ENCODE results near the gene ARPC2. TPM values are rescaled to one million over a fixed set of nuclear protein-coding genes. Genes with fewer than 3 reads are reported as not detected.

The ARPC2 gene
- total RNA-seq, 2 donors from 2014 or later: 182 to 207 TPM

DNA sequence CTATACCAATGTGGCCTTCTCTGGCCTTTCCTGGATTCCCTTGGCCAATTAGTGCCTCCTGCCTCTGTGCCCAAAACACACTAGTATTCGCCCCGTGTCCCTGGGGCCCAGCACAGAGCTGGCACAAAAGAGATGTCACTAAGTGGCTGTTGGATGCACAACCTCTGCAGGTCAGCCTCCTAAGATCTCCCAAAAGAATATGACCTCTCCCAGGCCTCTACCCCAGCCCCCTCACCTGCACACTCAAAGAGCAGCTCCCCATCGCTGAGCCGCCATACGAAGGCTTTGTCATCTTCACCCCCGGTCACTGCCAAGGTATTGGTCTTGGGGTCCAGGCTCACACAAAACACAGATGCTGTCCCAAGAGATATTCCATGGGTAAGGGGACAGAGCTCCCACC, 50.3 kb downstream of the ARPC2 start:
- peaks cover 18 to 28% of the 10 kb centered on the region in 2 donors for H3K36me3 ChIP-seq
- H3K4me3 ChIP-seq: no peak overlapping the region
- 98% methylated on average over 6 of the region's 6 CpGs for WGBS
- peaks cover 8% of the 10 kb centered on the region for H3K4me1 ChIP-seq (replicated peaks)
- no peaks in the 10 kb centered on the region for H3K27me3 ChIP-seq (replicated peaks; ENCODE audit: insufficient read depth)
- no peak for DNase-seq (ENCODE audit: low spot score)
- no peak overlapping the region for H3K27ac ChIP-seq
- no peaks in the 10 kb centered on the region for H3K9me3 ChIP-seq
- intact Hi-C loops (cut with DNase I): no loop called here
- TF ChIP-seq POLR2AphosphoS5 (IDR thresholded peaks at IDR 0.05) (no peak), CTCF (IDR thresholded peaks at IDR 0.05) (no peak), POLR2A (IDR thresholded peaks at IDR 0.05) (no peak)

GRCh38 chr2:218269900-218270720, 53.1 kb downstream of the ARPC2 start, which contains the start of the genes AAMP and PNKD:
Gene AAMP (minus strand): TSS chr2:218270137. CDS start chr2:218270086, 51 bp downstream.
Gene PNKD (plus strand): TSS chr2:218270519. CDS start chr2:218270536, 17 bp downstream.
- Histone ChIP-seq H3K4me3 (peak within 1 kb of the TSS; percentile 69 to 91), H3K9me3 (no peaks in the 10 kb centered on the region), H3K36me3 (peaks cover 21 to 22% of the 10 kb centered on the region in 2 donors), H3K4me1 (replicated peaks) (peaks cover 12% of the 10 kb centered on the region), H3K27me3 (replicated peaks; ENCODE audit: insufficient read depth) (no peaks in the 10 kb centered on the region), H3K27ac (peak within 1 kb of the TSS; percentile 78 to 86)
- DNase-seq (ENCODE audit: low spot score): peak; percentile 100
- peak; percentile 24 to 59 (median 39) for TF ChIP-seq CTCF (IDR thresholded peaks at IDR 0.05)
- peak; percentile 94 for TF ChIP-seq POLR2A (IDR thresholded peaks at IDR 0.05)
- TF ChIP-seq POLR2AphosphoS5 (IDR thresholded peaks at IDR 0.05): peak; percentile 97
- intact Hi-C loops (cut with DNase I): loop anchor here (5.0 kb wide), 3 partner anchors 53 to 127 kb away; partner anchors contain the start of genes ARPC2 and CTDSP1
- under 1% methylated on average over 55 of the region's 64 CpGs for WGBS

GRCh38 chr2:218270721-218271486, 53.9 kb downstream of the ARPC2 start:
- 3% methylated on average over 23 of the region's 23 CpGs for WGBS
- Histone ChIP-seq H3K27ac (peak overlapping the region; percentile 76 to 86), H3K36me3 (peaks cover 19 to 21% of the 10 kb centered on the region in 2 donors), H3K4me3 (peak overlapping the region; percentile 69 to 91), H3K4me1 (replicated peaks) (peaks cover 12% of the 10 kb centered on the region), H3K27me3 (replicated peaks; ENCODE audit: insufficient read depth) (no peaks in the 10 kb centered on the region), H3K9me3 (no peaks in the 10 kb centered on the region)
- TF ChIP-seq POLR2AphosphoS5 (IDR thresholded peaks at IDR 0.05) (no peak), CTCF (IDR thresholded peaks at IDR 0.05) (no peak), POLR2A (IDR thresholded peaks at IDR 0.05) (no peak)
- no peak for DNase-seq (ENCODE audit: low spot score)
- intact Hi-C loops (cut with DNase I): loop anchor here (5.0 kb wide), 3 partner anchors 54 to 126 kb away; partner anchors contain the start of genes ARPC2 and CTDSP1

- intact Hi-C loops (cut with DNase I): loop anchor here (5.0 kb wide), 3 partner anchors 54 to 126 kb away; partner anchors contain the start of genes ARPC2 and CTDSP1
- H3K36me3 ChIP-seq: peaks cover 20 to 21% of the 10 kb centered on the region in 2 donors
- no peaks in the 10 kb centered on the region for H3K9me3 ChIP-seq
- WGBS: 42% methylated on average over 4 of the region's 4 CpGs
- no peak for DNase-seq (ENCODE audit: low spot score)
- peak overlapping the region; percentile 76 to 86 for H3K27ac ChIP-seq
- TF ChIP-seq POLR2A (IDR thresholded peaks at IDR 0.05): peak; percentile 34
- TF ChIP-seq POLR2AphosphoS5 (IDR thresholded peaks at IDR 0.05): peak; percentile 58
- no peak for TF ChIP-seq CTCF (IDR thresholded peaks at IDR 0.05)
- H3K4me3 ChIP-seq: peak overlapping the region; percentile 69 to 91
- no peaks in the 10 kb centered on the region for H3K27me3 ChIP-seq (replicated peaks; ENCODE audit: insufficient read depth)
- peaks cover 12% of the 10 kb centered on the region for H3K4me1 ChIP-seq (replicated peaks)
Measured at GRCh38 chr2:218271487-218271797, 54.5 kb downstream of the ARPC2 start.
